Measurements from ENCODE around the gene DPT.

DPT gene

GRCh38 chr1:168725060-168725459 is 3.9 kb downstream of the DPT start:
- Mint-ChIP-seq H3K4me3 (no peak overlapping the region), H3K27ac (no peak overlapping the region), H3K9me3 (no peaks in the 10 kb centered on the region), H3K4me1 (no peaks in the 10 kb centered on the region), H3K27me3 (peaks cover 4% of the 10 kb centered on the region), H3K36me3 (no peaks in the 10 kb centered on the region)

GRCh38 chr1:168723000-168723399 is 6.0 kb downstream of the DPT start:
- Mint-ChIP-seq H3K36me3 (no peaks in the 10 kb centered on the region), H3K9me3 (no peaks in the 10 kb centered on the region), H3K27me3 (peaks cover 4% of the 10 kb centered on the region), H3K27ac (no peak overlapping the region), H3K4me3 (no peak overlapping the region), H3K4me1 (no peaks in the 10 kb centered on the region)

DNA sequence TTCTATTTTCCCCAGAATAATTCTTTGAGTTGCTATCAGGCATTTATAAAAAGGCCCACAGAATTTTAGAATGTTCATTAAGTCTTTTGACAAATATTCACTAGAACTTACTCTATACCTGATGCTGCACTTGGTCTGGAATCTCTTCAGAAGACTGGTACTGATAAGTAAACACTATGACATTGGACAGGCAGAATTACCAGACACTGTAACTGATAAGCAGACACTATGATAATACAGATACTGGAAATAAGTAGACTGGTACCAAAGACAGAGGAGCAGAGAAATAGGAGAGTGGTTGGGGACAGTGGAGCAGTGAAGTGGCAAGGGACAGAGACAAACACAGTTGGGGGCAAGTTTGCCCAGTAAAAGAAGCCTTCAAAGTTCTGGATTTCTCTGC is 8.2 kb downstream of the DPT start:
- Mint-ChIP-seq H3K4me1 (no peaks in the 10 kb centered on the region), H3K4me3 (no peak overlapping the region), H3K27me3 (peaks cover 5% of the 10 kb centered on the region), H3K9me3 (no peaks in the 10 kb centered on the region), H3K36me3 (no peaks in the 10 kb centered on the region), H3K27ac (no peak overlapping the region)

DNA sequence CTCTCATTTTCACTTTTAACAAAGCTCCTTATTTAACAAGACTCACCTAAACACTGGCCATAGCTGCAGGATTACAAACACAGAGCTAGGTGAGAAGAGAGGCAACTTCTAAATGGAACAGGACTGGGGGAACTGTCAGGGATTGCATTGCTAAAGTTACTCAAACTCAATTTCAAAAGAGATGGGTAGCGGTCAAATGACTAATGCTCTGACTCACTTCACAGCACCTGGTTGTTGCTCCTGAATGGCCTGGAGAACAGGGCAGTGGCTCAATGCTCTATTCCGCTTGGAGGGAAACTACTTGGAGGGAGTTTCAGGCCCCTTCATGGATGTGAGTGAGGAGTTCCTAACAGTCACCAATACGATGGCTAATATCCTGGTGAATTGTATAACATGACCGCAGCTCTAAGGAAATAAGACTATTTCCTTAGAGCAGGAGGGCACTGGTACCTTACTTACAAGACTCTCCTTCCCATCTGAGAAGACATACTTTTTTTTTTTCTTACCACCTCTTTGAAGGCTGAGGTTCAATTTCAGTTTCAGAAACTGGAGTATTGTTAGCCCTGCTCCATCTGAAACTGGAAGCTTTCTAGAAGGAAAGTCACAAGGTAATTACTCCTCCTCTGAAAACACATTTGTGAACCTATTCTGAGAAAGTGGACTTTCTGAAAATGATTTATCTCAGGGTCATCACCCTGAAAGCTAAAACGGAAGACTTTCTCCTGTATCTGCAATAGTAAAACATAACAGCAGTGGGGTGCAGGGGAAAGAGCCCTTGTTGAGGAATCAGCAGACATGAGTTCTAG is 9.5 kb downstream of the DPT start:
- peaks cover 5% of the 10 kb centered on the region for H3K27me3 Mint-ChIP-seq
- H3K27ac Mint-ChIP-seq, result no peak overlapping the region
- no peak overlapping the region for H3K4me3 Mint-ChIP-seq
- H3K4me1 Mint-ChIP-seq, result no peaks in the 10 kb centered on the region
- no peaks in the 10 kb centered on the region for H3K9me3 Mint-ChIP-seq
- no peaks in the 10 kb centered on the region for H3K36me3 Mint-ChIP-seq

DNA sequence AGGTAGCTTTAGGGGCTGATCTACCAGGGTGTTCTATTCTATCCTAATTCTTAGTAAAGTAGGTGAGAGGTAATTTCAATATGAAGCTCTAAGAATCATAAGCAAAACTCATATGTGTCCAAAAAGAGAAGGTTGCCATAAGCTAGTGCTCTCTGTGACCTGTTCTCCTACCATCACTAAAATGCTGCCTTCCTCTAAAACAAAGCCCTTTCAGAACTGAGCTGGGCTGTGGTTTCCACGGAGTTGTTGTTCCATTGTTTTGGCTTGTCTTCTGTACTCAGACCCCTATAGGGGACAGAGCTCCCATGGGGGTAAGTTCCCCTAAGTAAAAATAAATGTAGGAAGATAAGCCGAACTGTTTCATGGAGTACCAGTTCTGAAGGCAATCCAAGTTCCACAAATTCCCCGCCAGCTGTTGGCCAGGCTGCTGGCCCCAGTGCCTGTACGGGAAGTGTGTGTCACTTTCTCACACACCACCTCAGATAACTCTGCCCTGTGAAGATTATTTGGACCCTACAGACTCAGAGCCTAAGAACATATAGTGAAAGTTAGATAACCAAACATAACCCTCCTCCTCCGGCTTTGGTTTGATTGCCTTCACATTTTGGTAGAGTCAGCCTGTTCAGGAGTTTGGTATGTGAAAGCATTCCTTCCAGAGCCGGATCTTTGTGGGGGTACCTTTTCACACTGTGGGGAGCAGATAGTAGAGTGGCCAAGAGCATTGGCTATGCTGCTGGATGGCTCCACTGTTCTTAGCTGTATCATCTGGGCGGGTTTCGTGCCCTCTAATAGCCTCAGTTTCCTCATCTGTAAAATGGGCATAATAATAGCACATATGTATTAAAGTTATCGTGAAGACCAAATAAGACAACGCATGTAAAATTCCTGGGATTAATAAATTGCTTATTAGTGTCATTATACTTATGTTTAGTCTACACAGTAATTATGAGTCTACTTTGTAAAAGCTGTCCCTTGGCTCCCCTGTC is 10.8 kb downstream of the DPT start:
- Mint-ChIP-seq H3K27ac (no peak overlapping the region), H3K36me3 (no peaks in the 10 kb centered on the region), H3K4me3 (no peak overlapping the region), H3K27me3 (peaks cover 5% of the 10 kb centered on the region), H3K4me1 (no peaks in the 10 kb centered on the region), H3K9me3 (no peaks in the 10 kb centered on the region)

GRCh38 chr1:168714012-168714411 is 15.0 kb downstream of the DPT start:
- Mint-ChIP-seq H3K4me1 (no peaks in the 10 kb centered on the region), H3K9me3 (no peaks in the 10 kb centered on the region), H3K4me3 (no peak overlapping the region), H3K27ac (no peak overlapping the region), H3K27me3 (peaks cover 2% of the 10 kb centered on the region), H3K36me3 (no peaks in the 10 kb centered on the region)

DNA sequence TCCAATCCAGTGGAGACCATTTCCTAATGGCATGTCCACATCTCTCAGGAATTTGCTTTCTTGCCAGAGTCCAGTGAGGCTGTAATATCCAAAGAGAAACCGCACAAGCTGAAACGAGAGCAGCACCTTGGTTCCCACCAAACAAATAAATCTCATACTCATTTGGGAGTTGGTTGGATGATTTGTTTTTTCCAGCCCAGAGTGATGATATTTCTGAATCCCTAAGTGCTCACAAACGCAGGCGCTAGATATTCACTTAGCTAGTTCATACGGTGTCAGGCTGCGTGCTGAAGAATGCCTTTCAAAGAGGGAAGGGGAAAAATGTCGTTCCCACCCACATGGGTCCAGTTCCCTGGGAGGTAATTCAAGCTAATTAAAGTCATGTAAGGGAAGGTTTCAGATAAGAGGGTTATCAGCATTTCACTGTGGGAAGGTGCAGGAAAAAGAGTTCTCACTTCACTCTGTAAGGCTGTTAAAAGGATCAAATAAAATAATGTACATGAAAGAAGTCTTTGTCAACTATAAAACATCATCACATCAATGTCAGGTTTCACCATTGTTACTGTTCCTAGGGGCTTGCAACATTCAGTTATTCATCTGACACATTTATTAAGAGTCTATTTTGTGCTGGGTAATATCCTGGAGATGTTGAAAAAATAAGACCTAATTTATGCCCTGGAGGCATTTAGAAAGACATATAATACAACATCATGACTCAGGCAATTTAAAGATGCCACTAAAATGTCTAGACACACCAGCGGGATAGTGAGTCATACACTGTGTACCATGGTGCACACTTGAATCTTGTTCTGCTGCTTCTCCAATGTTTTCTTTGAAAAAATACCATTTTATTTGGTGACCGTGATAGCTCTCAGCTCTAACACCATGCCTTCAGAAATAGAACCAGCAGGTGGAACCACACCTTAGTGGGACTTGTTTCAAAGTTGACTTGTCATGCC is 19.3 kb downstream of the DPT start:
- no peaks in the 10 kb centered on the region for H3K27me3 Mint-ChIP-seq
- no peak overlapping the region for H3K27ac Mint-ChIP-seq
- H3K4me3 Mint-ChIP-seq, result no peak overlapping the region
- no peaks in the 10 kb centered on the region for H3K9me3 Mint-ChIP-seq
- H3K4me1 Mint-ChIP-seq, result no peaks in the 10 kb centered on the region
- no peaks in the 10 kb centered on the region for H3K36me3 Mint-ChIP-seq

GRCh38 chr1:168708698-168709404 is 20.2 kb downstream of the DPT start:
- Mint-ChIP-seq H3K27me3 (no peaks in the 10 kb centered on the region), H3K36me3 (no peaks in the 10 kb centered on the region), H3K4me3 (no peak overlapping the region), H3K27ac (no peak overlapping the region), H3K4me1 (no peaks in the 10 kb centered on the region), H3K9me3 (no peaks in the 10 kb centered on the region)

- no peaks in the 10 kb centered on the region for H3K9me3 Mint-ChIP-seq
- no peaks in the 10 kb centered on the region for H3K36me3 Mint-ChIP-seq
- H3K27ac Mint-ChIP-seq, result no peak overlapping the region
- H3K27me3 Mint-ChIP-seq, result peaks cover 2% of the 10 kb centered on the region
- H3K4me1 Mint-ChIP-seq, result no peaks in the 10 kb centered on the region
- H3K4me3 Mint-ChIP-seq, result no peak overlapping the region
Measured at GRCh38 chr1:168706391-168706992, 22.5 kb downstream of the DPT start.

- Mint-ChIP-seq H3K27me3 (peaks cover 2% of the 10 kb centered on the region), H3K4me3 (no peak overlapping the region), H3K36me3 (no peaks in the 10 kb centered on the region), H3K27ac (no peak overlapping the region), H3K4me1 (no peaks in the 10 kb centered on the region), H3K9me3 (no peaks in the 10 kb centered on the region)
Measured at GRCh38 chr1:168700575-168701268, 28.3 kb downstream of the DPT start.

- H3K27ac Mint-ChIP-seq, result no peak overlapping the region
- H3K9me3 Mint-ChIP-seq, result no peaks in the 10 kb centered on the region
- H3K4me1 Mint-ChIP-seq, result no peaks in the 10 kb centered on the region
- H3K4me3 Mint-ChIP-seq, result no peak overlapping the region
- H3K27me3 Mint-ChIP-seq, result peaks cover 1% of the 10 kb centered on the region
- H3K36me3 Mint-ChIP-seq, result no peaks in the 10 kb centered on the region
Measured at GRCh38 chr1:168698453-168698852, 30.6 kb downstream of the DPT start.

GRCh38 chr1:168697356-168698126 is 31.5 kb downstream of the DPT start:
- Mint-ChIP-seq H3K4me3 (no peak overlapping the region), H3K4me1 (no peaks in the 10 kb centered on the region), H3K36me3 (no peaks in the 10 kb centered on the region), H3K27me3 (no peaks in the 10 kb centered on the region), H3K9me3 (no peaks in the 10 kb centered on the region), H3K27ac (no peak overlapping the region)

DNA sequence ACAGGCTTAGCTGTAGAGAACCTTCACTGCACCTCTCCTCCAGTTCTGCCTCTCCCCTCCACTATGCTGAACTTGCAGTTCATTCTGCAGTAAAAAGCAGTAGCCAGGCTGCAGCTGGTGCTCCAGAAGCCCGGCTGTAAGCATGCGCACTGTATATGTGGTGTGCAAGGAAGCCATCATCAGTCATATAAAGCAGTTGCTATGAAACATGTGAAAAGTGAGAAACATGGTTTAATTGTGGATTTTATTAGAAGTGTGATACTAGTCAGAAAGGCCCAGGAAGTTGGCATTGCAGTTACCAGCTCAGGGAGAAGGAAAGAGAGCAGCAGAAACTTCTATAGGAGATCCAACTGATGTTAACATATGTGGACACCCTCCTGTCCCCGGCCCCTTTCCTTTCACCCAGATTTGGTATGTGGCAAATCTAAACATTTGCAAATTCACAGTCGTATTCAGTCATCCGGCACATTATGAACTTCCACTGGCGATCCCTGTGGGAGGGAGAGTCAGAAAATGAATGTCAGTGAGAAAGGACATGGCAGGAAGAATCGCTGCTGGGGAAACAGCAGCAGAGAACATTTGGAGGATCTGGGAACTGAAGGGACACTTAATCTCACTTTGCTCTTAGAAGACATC is 32.8 kb downstream of the DPT start:
- H3K4me3 Mint-ChIP-seq, result no peak overlapping the region
- H3K36me3 Mint-ChIP-seq, result no peaks in the 10 kb centered on the region
- no peaks in the 10 kb centered on the region for H3K9me3 Mint-ChIP-seq
- H3K27ac Mint-ChIP-seq, result no peak overlapping the region
- no peaks in the 10 kb centered on the region for H3K4me1 Mint-ChIP-seq
- no peaks in the 10 kb centered on the region for H3K27me3 Mint-ChIP-seq

Data from activated naive CD4-positive, alpha-beta T cell treated with anti-CD3 and anti-CD28 coated beads, Interleukin-2, amount 50 U/mL, for 24 hours (primary cell).